ENCODE results near the gene PRDM7. TPM values are rescaled to one million over a fixed set of nuclear protein-coding genes. Genes with fewer than 3 reads are reported as not detected.

PRDM7 gene
- total and polyA plus RNA-seq, 2 of the 8 experiments (the other 6 are each of a cell fraction or from before 2014, with no cell fraction given), result 0.02 TPM; not detected in 1

GRCh38 chr16:90010676-90011507 is 66.2 kb downstream of the PRDM7 start (continued):
- TF ChIP-seq, protein P1, sequence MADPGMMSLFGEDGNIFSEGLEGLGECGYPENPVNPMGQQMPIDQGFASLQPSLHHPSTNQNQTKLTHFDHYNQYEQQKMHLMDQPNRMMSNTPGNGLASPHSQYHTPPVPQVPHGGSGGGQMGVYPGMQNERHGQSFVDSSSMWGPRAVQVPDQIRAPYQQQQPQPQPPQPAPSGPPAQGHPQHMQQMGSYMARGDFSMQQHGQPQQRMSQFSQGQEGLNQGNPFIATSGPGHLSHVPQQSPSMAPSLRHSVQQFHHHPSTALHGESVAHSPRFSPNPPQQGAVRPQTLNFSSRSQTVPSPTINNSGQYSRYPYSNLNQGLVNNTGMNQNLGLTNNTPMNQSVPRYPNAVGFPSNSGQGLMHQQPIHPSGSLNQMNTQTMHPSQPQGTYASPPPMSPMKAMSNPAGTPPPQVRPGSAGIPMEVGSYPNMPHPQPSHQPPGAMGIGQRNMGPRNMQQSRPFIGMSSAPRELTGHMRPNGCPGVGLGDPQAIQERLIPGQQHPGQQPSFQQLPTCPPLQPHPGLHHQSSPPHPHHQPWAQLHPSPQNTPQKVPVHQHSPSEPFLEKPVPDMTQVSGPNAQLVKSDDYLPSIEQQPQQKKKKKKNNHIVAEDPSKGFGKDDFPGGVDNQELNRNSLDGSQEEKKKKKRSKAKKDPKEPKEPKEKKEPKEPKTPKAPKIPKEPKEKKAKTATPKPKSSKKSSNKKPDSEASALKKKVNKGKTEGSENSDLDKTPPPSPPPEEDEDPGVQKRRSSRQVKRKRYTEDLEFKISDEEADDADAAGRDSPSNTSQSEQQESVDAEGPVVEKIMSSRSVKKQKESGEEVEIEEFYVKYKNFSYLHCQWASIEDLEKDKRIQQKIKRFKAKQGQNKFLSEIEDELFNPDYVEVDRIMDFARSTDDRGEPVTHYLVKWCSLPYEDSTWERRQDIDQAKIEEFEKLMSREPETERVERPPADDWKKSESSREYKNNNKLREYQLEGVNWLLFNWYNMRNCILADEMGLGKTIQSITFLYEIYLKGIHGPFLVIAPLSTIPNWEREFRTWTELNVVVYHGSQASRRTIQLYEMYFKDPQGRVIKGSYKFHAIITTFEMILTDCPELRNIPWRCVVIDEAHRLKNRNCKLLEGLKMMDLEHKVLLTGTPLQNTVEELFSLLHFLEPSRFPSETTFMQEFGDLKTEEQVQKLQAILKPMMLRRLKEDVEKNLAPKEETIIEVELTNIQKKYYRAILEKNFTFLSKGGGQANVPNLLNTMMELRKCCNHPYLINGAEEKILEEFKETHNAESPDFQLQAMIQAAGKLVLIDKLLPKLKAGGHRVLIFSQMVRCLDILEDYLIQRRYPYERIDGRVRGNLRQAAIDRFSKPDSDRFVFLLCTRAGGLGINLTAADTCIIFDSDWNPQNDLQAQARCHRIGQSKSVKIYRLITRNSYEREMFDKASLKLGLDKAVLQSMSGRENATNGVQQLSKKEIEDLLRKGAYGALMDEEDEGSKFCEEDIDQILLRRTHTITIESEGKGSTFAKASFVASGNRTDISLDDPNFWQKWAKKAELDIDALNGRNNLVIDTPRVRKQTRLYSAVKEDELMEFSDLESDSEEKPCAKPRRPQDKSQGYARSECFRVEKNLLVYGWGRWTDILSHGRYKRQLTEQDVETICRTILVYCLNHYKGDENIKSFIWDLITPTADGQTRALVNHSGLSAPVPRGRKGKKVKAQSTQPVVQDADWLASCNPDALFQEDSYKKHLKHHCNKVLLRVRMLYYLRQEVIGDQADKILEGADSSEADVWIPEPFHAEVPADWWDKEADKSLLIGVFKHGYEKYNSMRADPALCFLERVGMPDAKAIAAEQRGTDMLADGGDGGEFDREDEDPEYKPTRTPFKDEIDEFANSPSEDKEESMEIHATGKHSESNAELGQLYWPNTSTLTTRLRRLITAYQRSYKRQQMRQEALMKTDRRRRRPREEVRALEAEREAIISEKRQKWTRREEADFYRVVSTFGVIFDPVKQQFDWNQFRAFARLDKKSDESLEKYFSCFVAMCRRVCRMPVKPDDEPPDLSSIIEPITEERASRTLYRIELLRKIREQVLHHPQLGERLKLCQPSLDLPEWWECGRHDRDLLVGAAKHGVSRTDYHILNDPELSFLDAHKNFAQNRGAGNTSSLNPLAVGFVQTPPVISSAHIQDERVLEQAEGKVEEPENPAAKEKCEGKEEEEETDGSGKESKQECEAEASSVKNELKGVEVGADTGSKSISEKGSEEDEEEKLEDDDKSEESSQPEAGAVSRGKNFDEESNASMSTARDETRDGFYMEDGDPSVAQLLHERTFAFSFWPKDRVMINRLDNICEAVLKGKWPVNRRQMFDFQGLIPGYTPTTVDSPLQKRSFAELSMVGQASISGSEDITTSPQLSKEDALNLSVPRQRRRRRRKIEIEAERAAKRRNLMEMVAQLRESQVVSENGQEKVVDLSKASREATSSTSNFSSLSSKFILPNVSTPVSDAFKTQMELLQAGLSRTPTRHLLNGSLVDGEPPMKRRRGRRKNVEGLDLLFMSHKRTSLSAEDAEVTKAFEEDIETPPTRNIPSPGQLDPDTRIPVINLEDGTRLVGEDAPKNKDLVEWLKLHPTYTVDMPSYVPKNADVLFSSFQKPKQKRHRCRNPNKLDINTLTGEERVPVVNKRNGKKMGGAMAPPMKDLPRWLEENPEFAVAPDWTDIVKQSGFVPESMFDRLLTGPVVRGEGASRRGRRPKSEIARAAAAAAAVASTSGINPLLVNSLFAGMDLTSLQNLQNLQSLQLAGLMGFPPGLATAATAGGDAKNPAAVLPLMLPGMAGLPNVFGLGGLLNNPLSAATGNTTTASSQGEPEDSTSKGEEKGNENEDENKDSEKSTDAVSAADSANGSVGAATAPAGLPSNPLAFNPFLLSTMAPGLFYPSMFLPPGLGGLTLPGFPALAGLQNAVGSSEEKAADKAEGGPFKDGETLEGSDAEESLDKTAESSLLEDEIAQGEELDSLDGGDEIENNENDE (IDR thresholded peaks at IDR 0.05; ENCODE audit: insufficient replicate concordance, low read length), result no peak
- TF ChIP-seq RXRA (IDR thresholded peaks at IDR 0.05; ENCODE audit: insufficient read depth, low read depth, low read length) (no peak), GTF2F1 (IDR thresholded peaks at IDR 0.05; ENCODE audit: borderline replicate concordance, low read depth, low read length) (no peak), SAP30 (IDR thresholded peaks at IDR 0.05; ENCODE audit: insufficient read depth, insufficient replicate concordance, low read length) (no peak), RNF2 (IDR thresholded peaks at IDR 0.05; ENCODE audit: borderline replicate concordance, low read depth, low read length, missing control alignments, poor library complexity, severe bottlenecking) (no peak), CTBP2 (IDR thresholded peaks at IDR 0.05; ENCODE audit: borderline replicate concordance, insufficient read depth, insufficient read length, low read length) (no peak), CREB1 (IDR thresholded peaks at IDR 0.05) (no peak)

All from H1 (cell line).